NT2/D1 (cell line): ENCODE measurements around the gene NOTO.
"Not testable (repeated sequence)": the region's sequence is repeated elsewhere in the genome, so short reads cannot be mapped to it uniquely, and the experiment has no call there.

Source experiments
- DNase-seq: peaks from one replicate; pipeline ENCODE4 v3.0.0-alpha.2; 2011; ENCODE audit warnings: low read depth, low spot score
- H3K27me3 ChIP-seq: 2 replicates; pipeline ENCODE4 v1.6.0; 2011; ENCODE audit warnings: mild to moderate bottlenecking; ENCODE audit not compliant: insufficient read length, insufficient read depth
- H3K36me3 ChIP-seq: 2 replicates; pipeline ENCODE4 v1.6.1; 2011; ENCODE audit warnings: mild to moderate bottlenecking, low read length, mixed read lengths; ENCODE audit not compliant: insufficient read depth, insufficient read length
- H3K4me1 ChIP-seq: 2 replicates; pipeline ENCODE4 v1.5.1; 2011; ENCODE audit not compliant: insufficient read depth, insufficient read length
- H3K4me3 ChIP-seq: 2 replicates; pipeline ENCODE4 v1.5.1; 2011; ENCODE audit warnings: low read depth; ENCODE audit not compliant: insufficient read length
- H3K9ac ChIP-seq: 2 replicates; pipeline ENCODE4 v1.6.0; 2011; ENCODE audit warnings: low read depth; ENCODE audit not compliant: insufficient read length
- H3K9me3 ChIP-seq: 2 replicates; pipeline ENCODE4 v1.5.1; 2011; ENCODE audit warnings: mild to moderate bottlenecking, low read length; ENCODE audit not compliant: insufficient read depth
- SUZ12 ChIP-seq: IDR thresholded peaks from 2 replicates; pipeline ENCODE4 v1.6.1; 2011; ENCODE audit not compliant: insufficient read length, insufficient read depth; ENCODE audit errors: extremely low read depth
- YY1 ChIP-seq: IDR thresholded peaks from 2 replicates; pipeline ENCODE4 v1.6.1; 2011; ENCODE audit not compliant: insufficient read length, insufficient read depth
- ZNF274 ChIP-seq: IDR thresholded peaks from 2 replicates; pipeline ENCODE4 v1.6.1; 2011; ENCODE audit warnings: mild to moderate bottlenecking, low read depth, low read length

The NOTO gene

GRCh38 chr2:73202156-73203054 lies at the start of gene NOTO:
NOTO (plus strand) TSS chr2:73202574; CDS start chr2:73202667, 93 bp downstream.
- peaks cover 39% of the 10 kb centered on the region for H3K27me3 ChIP-seq
- H3K36me3 ChIP-seq, result no peaks in the 10 kb centered on the region
- H3K9me3 ChIP-seq, result no peaks in the 10 kb centered on the region
- no peak for DNase-seq
- TF ChIP-seq ZNF274, result no peak
- TF ChIP-seq SUZ12, result peak; percentile 59
- no peak for TF ChIP-seq YY1
- H3K4me3 ChIP-seq, result peak within 1 kb of the TSS; percentile 42
- no peaks in the 10 kb centered on the region for H3K4me1 ChIP-seq
- peak within 1 kb of the TSS; percentile 61 for H3K9ac ChIP-seq

- TF ChIP-seq ZNF274 (no peak), YY1 (no peak), SUZ12 (no peak)
- no peaks in the 10 kb centered on the region for H3K36me3 ChIP-seq
- no peak for DNase-seq
- no peaks in the 10 kb centered on the region for H3K9me3 ChIP-seq
- no peaks in the 10 kb centered on the region for H3K4me1 ChIP-seq
- peaks cover 5% of the 10 kb centered on the region for H3K27me3 ChIP-seq
- H3K4me3 ChIP-seq, result no peak overlapping the region
- H3K9ac ChIP-seq, result peak overlapping the region; percentile 42
Observed at GRCh38 chr2:73156539-73157124, 45.7 kb upstream of the NOTO start.

- Histone ChIP-seq H3K4me3 (no peak overlapping the region), H3K36me3 (no peaks in the 10 kb centered on the region), H3K27me3 (peaks cover 3% of the 10 kb centered on the region), H3K9ac (no peak overlapping the region), H3K9me3 (no peaks in the 10 kb centered on the region), H3K4me1 (no peaks in the 10 kb centered on the region)
- DNase-seq, result no peak
- TF ChIP-seq ZNF274 (no peak), YY1 (no peak), SUZ12 (no peak)
Observed at GRCh38 chr2:73162856-73163391, 39.5 kb upstream of the NOTO start.

- Histone ChIP-seq H3K27me3 (no peaks in the 10 kb centered on the region), H3K4me3 (no peak overlapping the region), H3K36me3 (no peaks in the 10 kb centered on the region), H3K9ac (no peak overlapping the region), H3K4me1 (no peaks in the 10 kb centered on the region), H3K9me3 (no peaks in the 10 kb centered on the region)
- TF ChIP-seq SUZ12 (no peak), YY1 (no peak), ZNF274 (no peak)
- DNase-seq, result peak; percentile 77
Observed at GRCh38 chr2:73163483-73164367, 38.6 kb upstream of the NOTO start.

- H3K27me3 ChIP-seq, H3K4me1 ChIP-seq, H3K9ac ChIP-seq, H3K4me3 ChIP-seq, H3K36me3 ChIP-seq, DNase-seq, H3K9me3 ChIP-seq: not testable (repeated sequence)
Observed at GRCh38 chr2:73165978-73166377, 36.4 kb upstream of the NOTO start.

- not testable (repeated sequence) for H3K9ac ChIP-seq, H3K27me3 ChIP-seq, H3K4me3 ChIP-seq, DNase-seq, H3K9me3 ChIP-seq, H3K4me1 ChIP-seq, H3K36me3 ChIP-seq
Observed at GRCh38 chr2:73166813-73167212, 35.6 kb upstream of the NOTO start.

GRCh38 chr2:73168348-73168747 lies 34.0 kb upstream of the NOTO start:
- not testable (repeated sequence) for H3K36me3 ChIP-seq, H3K4me3 ChIP-seq, H3K27me3 ChIP-seq, DNase-seq, H3K9ac ChIP-seq, H3K4me1 ChIP-seq, H3K9me3 ChIP-seq

GRCh38 chr2:73170341-73170740 lies 32.0 kb upstream of the NOTO start:
- peaks cover 27% of the 10 kb centered on the region for H3K27me3 ChIP-seq
- not testable (repeated sequence) for H3K36me3 ChIP-seq, H3K9ac ChIP-seq, H3K4me1 ChIP-seq, H3K9me3 ChIP-seq, H3K4me3 ChIP-seq, DNase-seq
